Lower leg skin (tissue), 4 donors: ENCODE results near the gene NTNG1. TPM values are rescaled to one million over a fixed set of nuclear protein-coding genes. Genes with fewer than 3 reads are reported as not detected.

Source experiments
- DNase-seq, 2 donors: peaks; one replicate each; pipeline ENCODE4 v3.0.0-alpha.2; 2019; ENCODE audit warnings: low spot score in 2 of 2
- H3K4me3 ChIP-seq: fragments of 200-600 bp; sonication (generic); 2 replicates; pipeline ENCODE4 v1.5.1; 2017; ENCODE audit warnings: mild to moderate bottlenecking, low read depth; ENCODE audit not compliant: poor library complexity, severe bottlenecking
- POLR2A ChIP-seq, 2 donors: fragments of 450-650 bp; IDR thresholded peaks; one replicate each; pipeline ENCODE4 v1.6.1; 2016 to 2017; ENCODE audit warnings: antibody characterized with exemption in 2 of 2, mild to moderate bottlenecking in 1 of 2, moderate library complexity in 1 of 2
- WGBS, 2 donors: methylation state at CpG; one replicate each; pipeline ENCODE4 v1.1.5; 2018; 5-methylcytosine and 5-hydroxymethylcytosine counted together
- intact Hi-C: fragments of 100-400 bp; cut with DNase I; formaldehyde crosslinking; loops from one replicate; pipeline ENCODE4 v1.15.0; 2023; ENCODE audit warnings: low total_unique reads
- total RNA-seq, 4 donors: library from RNA; depleted of rRNA; stranded (reverse); fragments of >200 nt; gene quantifications; one replicate each; pipeline ENCODE4 v1.1.0, GENCODE V29; 2016
- TF ChIP-seq, protein P1 (sequence below), 3 donors: fragments of 450-650 bp; IDR thresholded peaks; one replicate each; pipeline ENCODE4 v1.5.1; 2016; ENCODE audit warnings: antibody characterized with exemption in 3 of 3, mild to moderate bottlenecking in 3 of 3, moderate library complexity in 2 of 3

NTNG1 gene
- total RNA-seq, 4 donors from 2014 or later, result 2.6 to 8.1 (median 3.4) TPM

DNA sequence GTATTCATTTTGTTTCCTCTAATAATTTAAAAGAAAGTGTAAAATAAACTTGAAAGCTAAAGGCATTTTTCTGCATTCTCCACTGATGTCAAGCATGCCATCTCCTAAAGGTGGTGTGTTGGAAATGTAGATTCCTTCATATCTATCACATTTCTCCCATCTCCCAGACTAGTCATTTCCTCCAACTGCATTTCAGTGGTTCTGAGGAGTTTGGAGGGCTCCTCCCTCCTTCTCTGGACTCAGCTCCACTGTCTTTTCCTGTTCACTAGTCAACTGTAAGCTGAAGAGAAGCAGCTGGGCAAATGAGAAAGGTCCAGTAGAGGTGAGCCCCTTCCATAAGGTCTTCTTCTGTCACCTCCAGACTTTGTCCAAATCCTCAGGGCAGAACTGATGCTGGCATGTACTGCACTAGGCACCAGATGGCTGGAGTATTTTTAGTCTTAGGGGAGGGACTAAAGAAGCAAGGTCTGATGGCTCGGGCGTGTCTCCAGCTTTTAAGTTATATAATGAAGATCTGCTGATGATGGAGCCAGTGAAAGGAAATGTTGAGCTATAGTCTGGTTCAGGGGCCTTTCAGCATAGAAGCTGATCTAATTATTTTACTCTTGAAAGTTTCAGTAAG lies 186.1 kb downstream of the NTNG1 start:
- TF ChIP-seq POLR2A (IDR thresholded peaks at IDR 0.05), result no peak
- TF ChIP-seq, protein P1, sequence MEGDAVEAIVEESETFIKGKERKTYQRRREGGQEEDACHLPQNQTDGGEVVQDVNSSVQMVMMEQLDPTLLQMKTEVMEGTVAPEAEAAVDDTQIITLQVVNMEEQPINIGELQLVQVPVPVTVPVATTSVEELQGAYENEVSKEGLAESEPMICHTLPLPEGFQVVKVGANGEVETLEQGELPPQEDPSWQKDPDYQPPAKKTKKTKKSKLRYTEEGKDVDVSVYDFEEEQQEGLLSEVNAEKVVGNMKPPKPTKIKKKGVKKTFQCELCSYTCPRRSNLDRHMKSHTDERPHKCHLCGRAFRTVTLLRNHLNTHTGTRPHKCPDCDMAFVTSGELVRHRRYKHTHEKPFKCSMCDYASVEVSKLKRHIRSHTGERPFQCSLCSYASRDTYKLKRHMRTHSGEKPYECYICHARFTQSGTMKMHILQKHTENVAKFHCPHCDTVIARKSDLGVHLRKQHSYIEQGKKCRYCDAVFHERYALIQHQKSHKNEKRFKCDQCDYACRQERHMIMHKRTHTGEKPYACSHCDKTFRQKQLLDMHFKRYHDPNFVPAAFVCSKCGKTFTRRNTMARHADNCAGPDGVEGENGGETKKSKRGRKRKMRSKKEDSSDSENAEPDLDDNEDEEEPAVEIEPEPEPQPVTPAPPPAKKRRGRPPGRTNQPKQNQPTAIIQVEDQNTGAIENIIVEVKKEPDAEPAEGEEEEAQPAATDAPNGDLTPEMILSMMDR (IDR thresholded peaks at IDR 0.05), result no peak
- no peak for DNase-seq
- H3K4me3 ChIP-seq, result no peak overlapping the region
- WGBS, 2 donors, result 25 to 50% methylated on average over 2 of the region's 2 CpGs
- intact Hi-C loops, result no loop called here

DNA sequence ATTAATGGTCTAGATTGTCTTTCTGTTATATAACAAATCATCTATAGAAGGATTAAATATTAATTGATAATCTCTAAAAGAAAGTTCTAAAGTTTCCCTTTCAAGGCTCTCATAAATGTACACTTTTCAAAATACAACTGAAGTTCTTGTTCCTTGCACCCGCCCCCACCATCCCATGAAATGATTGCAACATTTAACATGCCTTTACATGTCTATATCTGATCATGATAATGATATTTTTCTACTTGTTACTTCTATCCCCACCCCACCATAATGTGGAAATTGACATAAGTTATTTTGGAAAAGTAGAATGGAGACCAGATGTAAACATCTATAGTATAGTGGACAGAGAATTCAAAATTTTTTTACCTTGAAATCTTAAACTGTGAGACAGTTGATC lies 186.6 kb downstream of the NTNG1 start:
- no peak overlapping the region for H3K4me3 ChIP-seq
- TF ChIP-seq, protein P1 (IDR thresholded peaks at IDR 0.05), result no peak
- TF ChIP-seq POLR2A (IDR thresholded peaks at IDR 0.05), result no peak
- intact Hi-C loops, result no loop called here
- no peak for DNase-seq
- WGBS, 2 donors, result 43 to 62% methylated on average over 1 of the region's 1 CpG

DNA sequence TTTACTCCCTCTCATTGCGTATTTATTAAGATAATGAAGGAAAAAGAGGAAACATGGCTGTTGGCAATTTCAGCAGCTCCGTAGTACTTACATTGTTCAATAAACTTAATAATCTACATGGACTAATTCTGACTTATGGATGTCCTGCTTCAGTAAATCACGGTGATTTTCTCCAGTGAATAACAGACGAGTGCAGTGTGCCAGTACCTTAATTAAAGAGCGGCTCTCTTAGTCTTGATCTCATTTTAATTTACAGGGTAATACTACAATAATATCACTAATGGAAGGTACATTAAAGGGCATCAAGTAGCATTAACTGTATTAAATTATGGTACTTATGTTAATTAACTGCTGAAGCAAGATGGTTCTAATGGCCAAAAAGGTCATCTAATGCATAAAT lies 187.2 kb downstream of the NTNG1 start:
- 93% methylated on average over 5 of the region's 5 CpGs for WGBS, 2 donors
- no peak overlapping the region for H3K4me3 ChIP-seq
- TF ChIP-seq, protein P1 (IDR thresholded peaks at IDR 0.05), result no peak
- no peak for TF ChIP-seq POLR2A (IDR thresholded peaks at IDR 0.05)

DNA sequence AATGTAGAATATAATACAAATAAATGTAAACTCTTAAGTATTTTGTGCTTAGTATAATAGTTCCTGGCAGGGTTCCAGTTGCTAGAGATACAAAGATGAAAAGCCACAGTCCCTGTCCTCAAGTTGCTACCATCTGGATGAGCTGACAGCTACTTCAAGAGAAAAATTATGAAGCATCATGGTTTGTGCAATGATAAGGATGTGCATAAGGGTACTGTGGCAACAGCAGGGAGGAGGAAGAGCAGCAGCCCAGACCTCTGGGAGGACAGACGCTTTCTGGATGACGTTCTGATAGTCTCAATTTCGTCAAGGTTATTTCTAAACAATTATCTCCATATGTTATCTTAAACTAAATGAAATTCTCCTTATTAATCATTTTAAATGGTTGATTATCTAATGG lies 198.9 kb downstream of the NTNG1 start:
- no peak overlapping the region for H3K4me3 ChIP-seq
- DNase-seq, result no peak
- no peak for TF ChIP-seq POLR2A (IDR thresholded peaks at IDR 0.05)
- TF ChIP-seq, protein P1 (IDR thresholded peaks at IDR 0.05), result no peak
- WGBS, 2 donors, result 86 to 89% methylated on average over 3 of the region's 3 CpGs
- intact Hi-C loops, result no loop called here

More for the DNA sequence above, 187.2 kb downstream of the NTNG1 start:
- intact Hi-C loops, result no loop called here
- DNase-seq, result no peak

DNA sequence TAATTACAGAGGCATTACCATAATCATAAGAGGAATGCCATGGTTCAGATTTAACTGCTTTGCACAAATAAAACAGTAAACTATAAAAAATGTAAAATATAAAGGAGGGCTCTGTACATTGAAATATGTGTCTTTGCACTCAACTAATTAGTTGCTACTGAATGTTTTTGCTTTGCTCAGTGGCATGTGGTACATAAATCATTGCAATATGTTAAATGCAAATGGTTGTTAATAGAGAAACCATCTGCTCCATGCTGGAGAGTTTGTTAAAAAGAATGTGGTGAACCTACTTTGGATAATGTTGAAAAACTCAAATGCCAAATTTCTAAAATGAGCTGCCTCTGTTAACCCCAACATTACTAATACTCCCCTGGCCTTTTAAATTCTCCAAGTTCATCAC lies 201.5 kb downstream of the NTNG1 start:
- H3K4me3 ChIP-seq, result no peak overlapping the region
- TF ChIP-seq POLR2A (IDR thresholded peaks at IDR 0.05), result no peak
- TF ChIP-seq, protein P1 (IDR thresholded peaks at IDR 0.05), result no peak
- intact Hi-C loops, result no loop called here
- DNase-seq, result no peak

DNA sequence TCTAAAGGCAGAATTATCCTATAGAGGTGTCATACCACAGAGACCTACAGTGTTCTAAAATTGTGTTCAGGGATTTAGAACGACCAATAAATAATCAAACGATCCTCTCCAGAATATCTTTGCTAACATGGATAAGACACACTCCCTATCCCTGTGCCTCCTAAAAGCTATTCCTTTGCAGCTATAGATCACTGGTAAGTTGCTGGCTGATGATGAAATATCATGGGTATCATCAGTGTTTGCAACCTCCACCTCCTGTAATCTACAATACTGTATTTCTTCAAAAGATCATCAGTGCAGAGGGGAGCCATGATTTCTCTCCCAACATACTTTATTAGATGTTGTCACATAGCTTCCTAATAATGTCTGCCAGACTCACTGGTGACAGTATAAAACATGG lies 201.9 kb downstream of the NTNG1 start:
- DNase-seq, result no peak
- intact Hi-C loops, result no loop called here
- TF ChIP-seq, protein P1 (IDR thresholded peaks at IDR 0.05), result no peak
- no peak for TF ChIP-seq POLR2A (IDR thresholded peaks at IDR 0.05)
- no peak overlapping the region for H3K4me3 ChIP-seq
- 88 to 94% methylated on average over 2 of the region's 2 CpGs for WGBS, 2 donors
